SH-SY5Y (cell line): ENCODE data around the gene GALM.

Experiments used
- GATA2 ChIP-seq: IDR thresholded peaks from 2 replicates; pipeline ENCODE4 v1.6.1; 2011; ENCODE audit warnings: mild to moderate bottlenecking, low read depth, low read length
- GATA3 ChIP-seq: IDR thresholded peaks from 2 replicates; pipeline ENCODE4 v1.6.1; 2011; ENCODE audit warnings: low read depth, mild to moderate bottlenecking, low read length, moderate library complexity

DNA sequence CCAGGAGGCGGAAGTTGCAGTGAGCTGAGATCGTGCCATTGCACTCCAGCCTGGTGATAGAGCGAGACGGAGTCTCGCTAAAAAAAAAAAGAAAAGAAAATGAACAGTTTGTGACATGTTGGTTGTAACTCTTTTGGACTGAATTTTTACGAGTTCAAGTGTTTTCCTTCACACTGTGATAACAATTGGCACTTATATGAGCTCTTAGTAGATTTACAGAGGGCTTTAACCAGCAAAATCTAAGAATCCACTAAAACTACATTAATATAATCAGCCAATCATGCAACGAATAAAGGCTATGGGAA lies 110.0 kb downstream of the GALM start:
- TF ChIP-seq GATA2 (no peak), GATA3 (no peak)
